ENCODE data around the gene MAN1A2. TPM values are rescaled to one million over a fixed set of nuclear protein-coding genes. Genes with fewer than 3 reads are reported as not detected.

MAN1A2 gene
- total RNA-seq, 1 donor from 2014 or later = 30.7 TPM

DNA sequence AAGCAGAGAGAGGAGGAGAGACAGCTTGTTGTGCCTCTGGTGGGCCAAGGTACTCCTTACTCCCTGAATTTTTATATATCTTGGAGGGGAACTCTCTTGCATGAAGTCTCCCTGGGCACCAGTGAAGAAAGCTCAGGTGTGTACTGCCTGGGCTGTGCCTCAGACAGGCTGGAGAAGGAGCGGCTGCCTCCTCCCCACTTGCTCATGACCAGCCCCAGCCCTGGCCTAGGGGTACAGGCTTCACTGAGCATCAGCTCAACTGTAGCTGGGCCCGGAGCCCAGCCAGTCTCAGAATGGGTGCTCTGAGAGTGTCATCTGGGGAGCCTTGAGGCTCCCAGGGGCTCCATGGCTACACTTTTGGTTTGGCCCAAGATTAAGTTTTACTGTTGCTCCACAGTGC lies 193.8 kb downstream of the MAN1A2 start:
- no peaks in the 10 kb centered on the region for H3K36me3 ChIP-seq
- TF ChIP-seq, protein P1, sequence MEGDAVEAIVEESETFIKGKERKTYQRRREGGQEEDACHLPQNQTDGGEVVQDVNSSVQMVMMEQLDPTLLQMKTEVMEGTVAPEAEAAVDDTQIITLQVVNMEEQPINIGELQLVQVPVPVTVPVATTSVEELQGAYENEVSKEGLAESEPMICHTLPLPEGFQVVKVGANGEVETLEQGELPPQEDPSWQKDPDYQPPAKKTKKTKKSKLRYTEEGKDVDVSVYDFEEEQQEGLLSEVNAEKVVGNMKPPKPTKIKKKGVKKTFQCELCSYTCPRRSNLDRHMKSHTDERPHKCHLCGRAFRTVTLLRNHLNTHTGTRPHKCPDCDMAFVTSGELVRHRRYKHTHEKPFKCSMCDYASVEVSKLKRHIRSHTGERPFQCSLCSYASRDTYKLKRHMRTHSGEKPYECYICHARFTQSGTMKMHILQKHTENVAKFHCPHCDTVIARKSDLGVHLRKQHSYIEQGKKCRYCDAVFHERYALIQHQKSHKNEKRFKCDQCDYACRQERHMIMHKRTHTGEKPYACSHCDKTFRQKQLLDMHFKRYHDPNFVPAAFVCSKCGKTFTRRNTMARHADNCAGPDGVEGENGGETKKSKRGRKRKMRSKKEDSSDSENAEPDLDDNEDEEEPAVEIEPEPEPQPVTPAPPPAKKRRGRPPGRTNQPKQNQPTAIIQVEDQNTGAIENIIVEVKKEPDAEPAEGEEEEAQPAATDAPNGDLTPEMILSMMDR (IDR thresholded peaks at IDR 0.05) = no peak
- TF ChIP-seq POLR2AphosphoS5 (IDR thresholded peaks at IDR 0.05; ENCODE audit: insufficient read depth in 1 of 2, low read depth in 1 of 2) (no peak), POLR2A (IDR thresholded peaks at IDR 0.05) (no peak)

DNA sequence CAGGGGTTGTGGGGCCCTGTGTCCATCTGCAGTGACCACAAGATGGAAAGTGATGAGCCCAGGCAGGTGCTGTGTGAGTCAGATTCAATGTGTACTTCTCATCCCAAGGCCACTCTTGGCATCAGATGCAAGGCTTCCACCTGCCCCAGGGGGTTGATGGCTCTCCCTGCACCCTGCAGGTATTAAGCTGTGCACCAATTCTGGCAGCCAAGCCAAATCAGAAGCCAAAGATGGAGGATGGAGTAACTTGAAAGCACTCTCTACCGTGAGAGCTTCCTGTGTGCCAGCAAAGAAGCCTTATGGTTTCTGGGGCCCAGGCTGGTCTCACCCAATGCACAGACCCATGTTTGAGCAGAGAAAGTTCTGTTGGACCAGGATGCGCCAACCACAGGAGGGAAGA lies 194.3 kb downstream of the MAN1A2 start:
- no peak for TF ChIP-seq POLR2A (IDR thresholded peaks at IDR 0.05)
- TF ChIP-seq POLR2AphosphoS5 (IDR thresholded peaks at IDR 0.05; ENCODE audit: insufficient read depth in 1 of 2, low read depth in 1 of 2) = no peak
- TF ChIP-seq, protein P1 (IDR thresholded peaks at IDR 0.05) = no peak
- Histone ChIP-seq H3K27me3 (no peaks in the 10 kb centered on the region), H3K4me1 (no peaks in the 10 kb centered on the region), H3K27ac (no peak overlapping the region), H3K4me3 (no peak overlapping the region), H3K36me3 (no peaks in the 10 kb centered on the region), H3K9me3 (no peaks in the 10 kb centered on the region)
- intact Hi-C loops (cut with DNase I) = no loop called here
- peak in 1 of 2 donors; percentile 29 for DNase-seq (ENCODE audit: extremely low spot score in 2 of 2)

More for the DNA sequence above, 193.8 kb downstream of the MAN1A2 start:
- intact Hi-C loops (cut with DNase I) = no loop called here
- Histone ChIP-seq H3K9me3 (no peaks in the 10 kb centered on the region), H3K27ac (no peak overlapping the region), H3K27me3 (no peaks in the 10 kb centered on the region), H3K4me3 (no peak overlapping the region), H3K4me1 (no peaks in the 10 kb centered on the region)
- DNase-seq (ENCODE audit: extremely low spot score in 2 of 2) = peak in 1 of 2 donors; percentile 42

DNA sequence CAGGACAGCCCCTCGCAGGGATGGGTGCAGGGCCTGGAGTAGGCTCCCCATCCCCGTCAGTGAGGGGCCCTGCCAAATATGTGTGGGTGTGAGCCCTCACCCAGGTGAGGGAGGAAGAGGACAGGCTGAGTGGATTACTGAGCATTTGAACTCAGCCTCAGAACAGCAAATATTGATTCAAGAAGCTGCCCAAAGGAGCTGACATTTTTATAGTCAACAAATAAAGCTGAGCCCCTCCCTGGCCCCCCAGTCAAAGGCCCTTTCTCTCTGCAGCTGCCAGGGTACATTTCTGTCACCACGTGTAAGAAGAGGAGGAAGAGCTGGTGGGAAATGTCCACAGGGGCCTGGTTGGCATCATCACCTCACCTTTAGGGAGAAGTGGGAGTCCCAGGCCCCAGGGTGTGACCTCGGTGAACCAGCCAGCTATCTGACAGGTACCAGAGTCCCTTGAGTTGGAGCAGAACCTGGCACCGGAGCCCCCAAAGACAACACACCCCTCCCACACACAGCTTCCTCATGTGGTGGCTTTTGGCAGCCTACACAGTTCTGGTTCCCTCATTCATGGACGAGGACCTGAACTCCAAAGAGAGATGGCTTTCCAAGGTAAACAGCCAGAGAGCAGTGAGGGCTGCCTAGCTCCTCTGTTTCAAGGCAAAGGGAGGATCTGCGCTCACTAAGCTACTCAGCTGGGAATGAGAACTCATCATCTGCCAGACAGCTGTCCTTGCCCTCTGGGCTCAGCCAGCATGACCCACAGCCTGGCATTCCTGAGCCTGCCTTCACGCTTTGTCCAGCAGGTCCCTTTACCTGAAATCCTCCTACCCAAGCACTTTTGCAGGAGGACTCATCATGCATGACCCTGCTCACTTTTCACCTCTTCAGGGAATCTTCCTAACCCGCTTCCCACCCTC lies 195.6 kb downstream of the MAN1A2 start:
- peak in 1 of 2 donors; percentile 44 for DNase-seq (ENCODE audit: extremely low spot score in 2 of 2)
- Histone ChIP-seq H3K27ac (no peak overlapping the region), H3K36me3 (no peaks in the 10 kb centered on the region)

DNA sequence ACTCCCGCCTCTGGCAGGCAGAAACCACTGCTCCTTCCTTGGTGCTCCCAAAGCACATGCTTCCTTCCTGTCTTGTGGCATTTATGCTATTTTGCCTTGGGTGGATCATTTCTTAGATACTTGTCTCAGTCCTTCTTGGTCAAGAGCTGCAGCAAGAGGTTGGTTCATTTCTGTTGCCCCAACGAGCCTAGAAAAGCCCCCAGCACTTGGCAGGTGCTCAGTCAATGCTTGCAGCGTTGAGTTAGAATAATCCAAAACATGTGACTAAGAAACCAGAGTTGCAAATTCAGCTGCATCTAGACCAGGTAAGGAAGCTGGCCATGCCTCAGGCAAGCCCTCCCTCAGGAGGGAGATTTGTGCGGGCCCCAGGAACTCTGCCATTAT lies 196.2 kb downstream of the MAN1A2 start:
- DNase-seq (ENCODE audit: extremely low spot score in 2 of 2) = peak in 1 of 2 donors; percentile 65
- H3K4me3 ChIP-seq = no peak overlapping the region
- TF ChIP-seq, protein P1 (IDR thresholded peaks at IDR 0.05) = no peak
- no peak for TF ChIP-seq POLR2AphosphoS5 (IDR thresholded peaks at IDR 0.05; ENCODE audit: insufficient read depth in 1 of 2, low read depth in 1 of 2)
- no peak for TF ChIP-seq POLR2A (IDR thresholded peaks at IDR 0.05)
- H3K27ac ChIP-seq = no peak overlapping the region
- intact Hi-C loops (cut with DNase I) = no loop called here
- H3K9me3 ChIP-seq = no peaks in the 10 kb centered on the region
- H3K27me3 ChIP-seq = no peaks in the 10 kb centered on the region
- no peaks in the 10 kb centered on the region for H3K4me1 ChIP-seq
- no peaks in the 10 kb centered on the region for H3K36me3 ChIP-seq

More for the DNA sequence above, 195.6 kb downstream of the MAN1A2 start:
- Histone ChIP-seq H3K4me3 (no peak overlapping the region), H3K4me1 (no peaks in the 10 kb centered on the region), H3K27me3 (no peaks in the 10 kb centered on the region), H3K9me3 (no peaks in the 10 kb centered on the region)
- TF ChIP-seq POLR2A (IDR thresholded peaks at IDR 0.05) = no peak
- no peak for TF ChIP-seq POLR2AphosphoS5 (IDR thresholded peaks at IDR 0.05; ENCODE audit: insufficient read depth in 1 of 2, low read depth in 1 of 2)
- TF ChIP-seq, protein P1 (IDR thresholded peaks at IDR 0.05) = no peak
- intact Hi-C loops (cut with DNase I) = no loop called here

Data from vagina (tissue), 2 donors.